Left ventricle myocardium inferior (tissue), 1 donor: ENCODE results near the gene TMEM151B. TPM values are rescaled to one million over a fixed set of nuclear protein-coding genes. Genes with fewer than 3 reads are reported as not detected.

ENCODE experiments used
- DNase-seq: peaks from one replicate; pipeline ENCODE4 v3.0.0-alpha.2; 2020
- H3K27ac ChIP-seq: fragments of 200-600 bp; replicated peaks from 2 replicates; pipeline ENCODE4 v1.8.0; 2021
- H3K27me3 ChIP-seq: fragments of 200-600 bp; 2 replicates; pipeline ENCODE4 v1.8.0; 2021; ENCODE audit warnings: low read depth
- H3K36me3 ChIP-seq: fragments of 200-600 bp; 2 replicates; pipeline ENCODE4 v1.8.0; 2021
- H3K4me1 ChIP-seq: fragments of 200-600 bp; 2 replicates; pipeline ENCODE4 v1.8.0; 2021
- H3K4me3 ChIP-seq: fragments of 200-600 bp; 2 replicates; pipeline ENCODE4 v1.8.0; 2021; ENCODE audit warnings: mild to moderate bottlenecking, moderate library complexity
- H3K9me3 ChIP-seq: fragments of 200-600 bp; replicated peaks from 2 replicates; pipeline ENCODE4 v1.8.0; 2021
- intact Hi-C: fragments of 100-400 bp; cut with micrococcal nuclease; formaldehyde crosslinking; loops from one replicate; pipeline ENCODE4 v1.11.0; 2022
- total RNA-seq: library from RNA; stranded (reverse); fragmentation: NEBNext Ultra II Directional; extraction: Animal tissue kit (Norgen Biotek cat#: 25700); gene quantifications from one replicate; pipeline ENCODE4 v1.2.1, GENCODE V29; 2021
- TF ChIP-seq, protein P1 (sequence below): fragments of 200-600 bp; IDR thresholded peaks from 2 replicates; pipeline ENCODE4 v1.8.0; 2021; ENCODE audit warnings: antibody characterized with exemption, mild to moderate bottlenecking, borderline replicate concordance
- donor health status: DM: no; HTN: yes; CAD: no; lungs with severe emphysema.

The TMEM151B gene
- total RNA-seq, 1 donor from 2014 or later = not detected

DNA sequence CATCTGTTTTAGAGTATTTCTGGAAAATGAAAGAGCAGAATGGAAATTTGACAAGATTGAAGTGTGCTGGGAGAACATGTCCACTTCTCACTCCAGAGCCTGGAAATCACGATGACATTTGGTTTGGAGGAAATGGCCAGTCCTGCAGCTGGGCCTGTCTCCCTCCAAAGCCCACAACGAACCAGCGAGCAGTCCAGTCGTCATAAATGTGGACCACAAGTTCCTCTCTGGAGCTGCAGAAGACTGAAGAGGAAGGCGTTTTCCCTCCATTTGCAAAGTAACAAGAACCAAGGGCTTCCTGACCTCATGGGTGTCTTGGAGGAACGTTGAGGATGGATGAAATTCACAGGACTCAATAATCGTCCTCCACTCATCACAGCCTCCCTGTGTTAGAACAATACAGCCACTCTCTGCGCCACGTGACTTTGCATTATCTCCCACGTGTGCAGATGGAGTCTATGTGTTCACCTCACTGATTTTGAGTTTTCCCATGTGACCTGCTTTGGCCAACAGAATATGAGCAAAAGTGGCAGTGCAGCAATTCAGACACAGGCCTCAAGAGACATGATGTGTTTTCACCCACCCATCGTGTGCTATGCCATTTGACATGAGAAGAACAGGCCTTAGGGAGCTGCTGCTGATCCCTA lies 63.1 kb downstream of the TMEM151B start:
- H3K4me1 ChIP-seq = no peaks in the 10 kb centered on the region
- intact Hi-C loops = loop anchor here (10.0 kb wide), 1 partner anchor 239 kb away; no protein-coding TSS in a partner anchor
- TF ChIP-seq, protein P1, sequence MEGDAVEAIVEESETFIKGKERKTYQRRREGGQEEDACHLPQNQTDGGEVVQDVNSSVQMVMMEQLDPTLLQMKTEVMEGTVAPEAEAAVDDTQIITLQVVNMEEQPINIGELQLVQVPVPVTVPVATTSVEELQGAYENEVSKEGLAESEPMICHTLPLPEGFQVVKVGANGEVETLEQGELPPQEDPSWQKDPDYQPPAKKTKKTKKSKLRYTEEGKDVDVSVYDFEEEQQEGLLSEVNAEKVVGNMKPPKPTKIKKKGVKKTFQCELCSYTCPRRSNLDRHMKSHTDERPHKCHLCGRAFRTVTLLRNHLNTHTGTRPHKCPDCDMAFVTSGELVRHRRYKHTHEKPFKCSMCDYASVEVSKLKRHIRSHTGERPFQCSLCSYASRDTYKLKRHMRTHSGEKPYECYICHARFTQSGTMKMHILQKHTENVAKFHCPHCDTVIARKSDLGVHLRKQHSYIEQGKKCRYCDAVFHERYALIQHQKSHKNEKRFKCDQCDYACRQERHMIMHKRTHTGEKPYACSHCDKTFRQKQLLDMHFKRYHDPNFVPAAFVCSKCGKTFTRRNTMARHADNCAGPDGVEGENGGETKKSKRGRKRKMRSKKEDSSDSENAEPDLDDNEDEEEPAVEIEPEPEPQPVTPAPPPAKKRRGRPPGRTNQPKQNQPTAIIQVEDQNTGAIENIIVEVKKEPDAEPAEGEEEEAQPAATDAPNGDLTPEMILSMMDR = no peak
- H3K9me3 ChIP-seq = no peaks in the 10 kb centered on the region
- H3K27me3 ChIP-seq = peaks cover 71% of the 10 kb centered on the region
- no peaks in the 10 kb centered on the region for H3K36me3 ChIP-seq
- H3K4me3 ChIP-seq = no peak overlapping the region
- H3K27ac ChIP-seq = no peak overlapping the region
- DNase-seq = no peak

DNA sequence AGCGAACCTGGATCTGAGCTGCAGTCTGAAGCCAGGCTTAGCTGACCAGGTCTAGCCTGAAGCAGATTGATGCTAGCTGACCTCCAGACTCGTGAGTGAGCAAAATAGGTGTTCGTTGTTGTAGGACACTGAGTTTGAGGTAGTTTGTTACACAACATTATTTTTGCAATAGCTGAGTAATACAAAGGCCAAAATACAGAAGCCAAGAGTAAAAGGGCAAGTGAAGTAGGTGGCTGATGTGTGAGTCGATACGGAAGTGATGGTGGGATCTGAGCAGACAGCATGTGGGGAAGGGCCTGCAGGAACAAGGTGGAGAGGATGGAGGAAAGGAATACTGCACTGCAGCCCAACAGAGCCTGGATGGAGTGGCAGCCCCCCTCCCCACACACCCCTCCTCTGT lies 63.7 kb downstream of the TMEM151B start:
- H3K9me3 ChIP-seq = no peaks in the 10 kb centered on the region
- no peak overlapping the region for H3K4me3 ChIP-seq
- DNase-seq = no peak
- no peak overlapping the region for H3K27ac ChIP-seq
- no peaks in the 10 kb centered on the region for H3K36me3 ChIP-seq
- intact Hi-C loops = loop anchor here (10.0 kb wide), 1 partner anchor 239 kb away; no protein-coding TSS in a partner anchor
- TF ChIP-seq, protein P1 = no peak
- no peaks in the 10 kb centered on the region for H3K4me1 ChIP-seq
- peaks cover 68% of the 10 kb centered on the region for H3K27me3 ChIP-seq

DNA sequence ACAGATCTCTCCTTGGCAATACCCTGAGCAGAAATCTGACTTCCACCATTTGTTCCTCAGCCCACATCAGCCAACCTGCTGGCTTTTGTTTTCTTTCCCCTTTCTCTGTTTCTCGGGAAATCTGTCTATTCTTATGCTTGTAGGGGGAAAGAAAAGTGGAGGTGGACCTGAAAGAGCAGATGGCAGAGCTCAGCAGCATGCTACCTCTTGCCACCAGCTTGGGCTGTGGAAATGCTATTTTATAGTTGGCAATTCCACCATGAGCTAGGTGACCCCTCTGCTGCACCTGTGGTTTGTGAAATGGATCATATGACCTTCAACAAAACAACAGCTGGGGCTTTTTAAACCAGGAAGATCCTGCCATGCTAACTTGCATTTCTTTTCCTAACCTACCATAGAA lies 65.4 kb downstream of the TMEM151B start:
- Histone ChIP-seq H3K9me3 (no peaks in the 10 kb centered on the region), H3K4me1 (no peaks in the 10 kb centered on the region), H3K36me3 (no peaks in the 10 kb centered on the region), H3K27ac (no peak overlapping the region), H3K27me3 (peaks cover 51% of the 10 kb centered on the region), H3K4me3 (no peak overlapping the region)
- DNase-seq = no peak
- TF ChIP-seq, protein P1 = no peak
- intact Hi-C loops = loop anchor here (10.0 kb wide), 1 partner anchor 241 kb away; no protein-coding TSS in a partner anchor

DNA sequence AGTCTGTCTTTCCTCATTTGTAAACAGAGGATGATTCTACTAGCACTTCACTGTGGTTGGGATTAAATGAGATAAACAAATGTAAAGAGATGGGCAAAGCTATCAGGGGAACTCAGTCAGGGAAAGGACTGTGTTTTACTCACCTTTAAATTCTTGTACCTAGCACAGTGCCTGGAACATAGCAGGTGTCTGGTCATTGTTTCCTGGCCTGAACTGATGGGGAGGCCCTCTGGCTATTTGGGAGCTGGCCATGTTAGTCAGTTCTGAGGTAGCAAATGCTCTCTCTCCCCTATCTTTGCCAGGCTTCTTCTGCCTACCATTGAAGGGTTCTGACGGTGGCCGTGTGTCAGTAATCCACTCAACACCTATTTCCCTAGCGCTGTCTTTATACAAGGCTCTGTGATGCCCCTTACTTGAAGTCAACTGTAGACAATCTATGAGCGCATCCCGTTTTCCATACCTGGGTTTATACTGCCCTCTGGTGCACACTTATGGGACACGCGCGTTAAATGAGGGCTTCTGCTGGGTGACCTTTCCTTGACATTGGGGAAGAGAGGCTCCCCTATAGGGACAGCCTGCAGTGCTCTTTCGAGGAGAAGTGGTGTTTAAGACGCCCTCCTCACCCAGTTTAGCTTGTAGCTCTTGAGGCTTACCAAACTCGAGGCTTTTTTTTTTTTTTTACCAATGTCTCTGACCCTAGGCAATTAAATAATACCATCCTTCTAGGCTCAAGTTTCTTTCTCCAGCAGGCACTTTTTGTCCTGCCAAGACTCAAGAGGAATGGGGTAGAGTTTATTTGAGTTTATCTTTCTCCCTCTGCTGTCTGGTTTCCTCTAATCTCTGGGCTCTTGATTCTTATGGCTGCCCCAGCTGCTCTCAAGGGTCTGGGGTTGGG lies 68.2 kb downstream of the TMEM151B start:
- Histone ChIP-seq H3K27ac (no peak overlapping the region), H3K9me3 (no peaks in the 10 kb centered on the region), H3K4me1 (peaks cover 11% of the 10 kb centered on the region), H3K4me3 (no peak overlapping the region), H3K27me3 (peaks cover 39% of the 10 kb centered on the region), H3K36me3 (no peaks in the 10 kb centered on the region)
- TF ChIP-seq, protein P1 = peak; percentile 78
- intact Hi-C loops = loop anchor here (10.0 kb wide), 1 partner anchor 244 kb away; no protein-coding TSS in a partner anchor
- peak; percentile 38 for DNase-seq

DNA sequence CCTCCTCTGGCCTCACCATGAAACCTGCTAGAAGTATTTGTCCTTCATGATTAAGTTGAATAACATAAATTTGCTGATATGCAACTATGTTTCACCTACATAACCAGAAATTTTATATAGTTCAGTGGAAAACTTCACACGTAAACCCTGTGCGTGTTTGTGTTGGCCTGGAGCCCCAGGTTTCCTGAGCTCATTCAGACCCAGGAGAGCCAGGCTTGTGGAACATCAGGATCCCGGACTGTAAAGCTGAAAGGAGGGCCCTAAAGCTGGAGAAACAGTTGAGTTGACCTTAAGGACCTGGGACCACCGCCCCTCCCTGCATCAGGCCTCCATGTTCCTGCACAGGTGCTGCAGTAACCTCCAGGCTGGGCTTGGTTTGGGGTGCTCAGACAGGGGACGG lies 69.1 kb downstream of the TMEM151B start:
- no peak overlapping the region for H3K4me3 ChIP-seq
- TF ChIP-seq, protein P1 = no peak
- peaks cover 11% of the 10 kb centered on the region for H3K4me1 ChIP-seq
- DNase-seq = no peak
- H3K27me3 ChIP-seq = peaks cover 37% of the 10 kb centered on the region
- H3K9me3 ChIP-seq = no peaks in the 10 kb centered on the region
- no peaks in the 10 kb centered on the region for H3K36me3 ChIP-seq
- H3K27ac ChIP-seq = no peak overlapping the region
- intact Hi-C loops = loop anchor here (10.0 kb wide), 1 partner anchor 244 kb away; no protein-coding TSS in a partner anchor
